Measurements from ENCODE around the gene TP73.

Gene TP73

DNA sequence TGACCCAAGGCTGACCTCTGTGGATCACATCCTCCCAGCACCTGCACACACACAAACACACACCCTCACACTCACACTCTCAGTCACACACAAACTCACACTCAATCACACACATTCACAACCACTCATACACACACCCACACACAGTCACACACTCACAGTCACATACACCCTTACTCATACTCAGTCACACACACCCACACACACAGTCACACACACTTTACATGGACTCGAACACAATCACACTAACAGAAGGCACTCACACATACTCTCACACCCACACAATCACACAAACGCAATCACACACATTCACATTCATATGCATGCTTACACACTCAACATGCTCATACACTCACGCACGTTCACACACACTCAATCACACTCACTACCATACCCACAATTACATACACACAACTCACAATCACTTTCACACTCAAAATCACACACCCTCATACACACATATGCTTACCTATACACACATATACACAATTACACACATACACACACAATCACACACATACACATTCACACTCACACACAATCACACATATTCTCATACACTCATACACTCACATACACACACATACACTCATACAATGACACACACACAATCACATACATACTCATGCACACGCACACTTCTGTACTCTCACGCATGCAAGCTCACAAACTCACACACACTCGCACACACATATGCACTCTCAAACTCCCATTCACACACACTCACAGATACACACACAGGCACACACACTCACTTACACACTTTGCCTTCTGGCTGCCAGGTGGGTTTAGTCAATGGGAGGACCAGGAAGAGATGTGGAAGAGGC is 47.1 kb upstream of the TP73 start:
- POLR2A ChIA-PET, result no interaction called here

DNA sequence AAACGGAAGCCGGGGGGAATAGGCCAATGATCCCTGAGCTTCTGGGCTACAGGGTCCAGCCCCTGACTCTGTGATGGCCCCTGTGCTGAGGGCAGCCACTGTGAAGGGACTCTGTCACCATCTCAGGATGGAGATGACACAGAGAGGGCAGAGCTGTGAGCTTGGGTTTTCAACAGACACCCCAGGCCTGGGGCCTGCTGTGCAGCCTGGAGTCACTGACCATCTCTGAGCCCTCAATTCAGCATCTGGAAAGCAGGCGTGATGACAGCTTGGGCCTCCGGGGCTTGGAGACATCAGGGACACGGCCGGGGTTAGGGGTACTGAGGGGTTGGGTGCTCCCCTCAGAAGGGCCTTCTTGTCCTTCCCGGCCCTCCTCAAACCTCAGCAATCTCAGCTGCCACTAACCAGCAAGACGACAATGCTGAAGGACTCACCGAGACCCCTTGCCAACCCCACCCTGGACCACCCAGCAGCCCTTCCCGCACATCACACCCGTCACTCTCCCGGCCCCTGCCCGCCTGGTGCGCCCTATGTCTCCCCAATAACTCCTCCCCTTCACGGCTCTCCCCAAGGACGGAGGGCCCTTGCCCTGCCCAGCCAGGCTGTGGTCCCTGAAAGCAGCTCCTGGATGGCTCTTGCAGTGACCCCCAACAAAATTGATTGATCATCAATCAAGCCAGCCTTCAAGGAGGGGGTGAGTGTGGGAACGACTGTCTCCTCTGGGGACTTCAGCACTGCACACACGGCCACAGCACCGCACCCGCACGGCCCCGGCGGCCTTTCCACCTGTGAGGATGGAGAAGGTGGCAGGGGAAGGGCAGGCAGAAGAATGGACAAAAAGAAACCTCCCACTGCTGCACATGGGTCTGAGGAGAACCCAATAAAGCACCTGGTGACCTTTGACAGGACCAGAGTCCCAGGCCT is 45.3 kb upstream of the TP73 start:
- no peak for TF ChIP-seq L3MBTL2 (conservative IDR thresholded peaks at IDR 0.05)
- no peak for TF ChIP-seq FOXK2 (IDR thresholded peaks at IDR 0.05)
- TF ChIP-seq SP1 (IDR thresholded peaks at IDR 0.05), result no peak
- no peak for TF ChIP-seq PKNOX1 (IDR thresholded peaks at IDR 0.05)
- TF ChIP-seq ZNF384 (IDR thresholded peaks at IDR 0.05), result no peak
- TF ChIP-seq FOXM1 (IDR thresholded peaks at IDR 0.05; ENCODE audit: borderline replicate concordance), result no peak
- no peak for TF ChIP-seq CTBP1 (IDR thresholded peaks at IDR 0.05; ENCODE audit: borderline replicate concordance)
- TF ChIP-seq SUZ12 (IDR thresholded peaks at IDR 0.05), result no peak
- no peak for TF ChIP-seq BHLHE40 (IDR thresholded peaks at IDR 0.05; ENCODE audit: borderline replicate concordance)
- no peak for TF ChIP-seq ELF4 (IDR thresholded peaks at IDR 0.05)
- TF ChIP-seq HDGF (IDR thresholded peaks at IDR 0.05; ENCODE audit: borderline replicate concordance), result no peak
- no peak for TF ChIP-seq TARDBP (IDR thresholded peaks at IDR 0.05)
- TF ChIP-seq FOXA1 (IDR thresholded peaks at IDR 0.05), result no peak
- TF ChIP-seq LEF1 (IDR thresholded peaks at IDR 0.05; ENCODE audit: borderline replicate concordance), result no peak
- TF ChIP-seq NFRKB (IDR thresholded peaks at IDR 0.05), result no peak
- TF ChIP-seq ARNT (IDR thresholded peaks at IDR 0.05), result no peak
- DNase-seq (ENCODE audit: extremely low spot score), result no peak
- POLR2A ChIA-PET, result no interaction called here
- CTCF ChIA-PET, result no interaction called here

More for the DNA sequence above, 47.1 kb upstream of the TP73 start:
- CTCF ChIA-PET, result no interaction called here
- no peak for DNase-seq (ENCODE audit: extremely low spot score)
- no peak for TF ChIP-seq SUZ12 (IDR thresholded peaks at IDR 0.05)
- 0 out of 2 replicates have a peak, but pooled peaks have one; percentile 67 for TF ChIP-seq TARDBP (IDR thresholded peaks at IDR 0.05)
- TF ChIP-seq FOXM1 (IDR thresholded peaks at IDR 0.05; ENCODE audit: borderline replicate concordance), result no peak
- no peak for TF ChIP-seq CTBP1 (IDR thresholded peaks at IDR 0.05; ENCODE audit: borderline replicate concordance)
- TF ChIP-seq NFRKB (IDR thresholded peaks at IDR 0.05), result no peak
- no peak for TF ChIP-seq ELF4 (IDR thresholded peaks at IDR 0.05)

- ChIA-PET POLR2A (no interaction called here), CTCF (interaction anchor here (1.3 kb wide), 1 partner anchor 11 kb away, joined by 6 read pairs; no protein-coding TSS in a partner anchor)
- DNase-seq (ENCODE audit: extremely low spot score), result no peak
These were observed 44.6 kb upstream of the TP73 start for GRCh38 chr1:3607703-3608065.

GRCh38 chr1:3608154-3608553 is 44.2 kb upstream of the TP73 start:
- ChIA-PET CTCF (interaction anchor here (1.3 kb wide), 1 partner anchor 11 kb away, joined by 6 read pairs; no protein-coding TSS in a partner anchor), POLR2A (no interaction called here)
- no peak for TF ChIP-seq SUZ12 (IDR thresholded peaks at IDR 0.05)
- TF ChIP-seq HDGF (IDR thresholded peaks at IDR 0.05; ENCODE audit: borderline replicate concordance), result no peak
- TF ChIP-seq L3MBTL2 (conservative IDR thresholded peaks at IDR 0.05), result no peak
- TF ChIP-seq LEF1 (IDR thresholded peaks at IDR 0.05; ENCODE audit: borderline replicate concordance), result no peak
- no peak for TF ChIP-seq SP1 (IDR thresholded peaks at IDR 0.05)
- TF ChIP-seq BHLHE40 (IDR thresholded peaks at IDR 0.05; ENCODE audit: borderline replicate concordance), result no peak
- no peak for TF ChIP-seq TARDBP (IDR thresholded peaks at IDR 0.05)
- TF ChIP-seq FOXM1 (IDR thresholded peaks at IDR 0.05; ENCODE audit: borderline replicate concordance), result no peak
- TF ChIP-seq ELF4 (IDR thresholded peaks at IDR 0.05), result no peak
- TF ChIP-seq NFRKB (IDR thresholded peaks at IDR 0.05), result no peak
- no peak for TF ChIP-seq PKNOX1 (IDR thresholded peaks at IDR 0.05)
- TF ChIP-seq FOXK2 (IDR thresholded peaks at IDR 0.05), result no peak
- TF ChIP-seq ZNF384 (IDR thresholded peaks at IDR 0.05), result no peak
- no peak for DNase-seq (ENCODE audit: extremely low spot score)

More at GRCh38 chr1:3607703-3608065, 44.6 kb upstream of the TP73 start:
- TF ChIP-seq SP1 (IDR thresholded peaks at IDR 0.05), result no peak

- CTCF ChIA-PET, result interaction anchor here (1.3 kb wide), 1 partner anchor 10 kb away, joined by 6 read pairs; no protein-coding TSS in a partner anchor
- POLR2A ChIA-PET, result no interaction called here
- no peak for DNase-seq (ENCODE audit: extremely low spot score)
- TF ChIP-seq PKNOX1 (IDR thresholded peaks at IDR 0.05) (no peak), FOXM1 (IDR thresholded peaks at IDR 0.05; ENCODE audit: borderline replicate concordance) (no peak), TARDBP (IDR thresholded peaks at IDR 0.05) (no peak), L3MBTL2 (conservative IDR thresholded peaks at IDR 0.05) (no peak), BHLHE40 (IDR thresholded peaks at IDR 0.05; ENCODE audit: borderline replicate concordance) (no peak)
These were observed 43.1 kb upstream of the TP73 start for GRCh38 chr1:3609016-3609768.

All from HEK293T (cell line).